ENCODE measurements around the gene IFNK.

IFNK gene

DNA sequence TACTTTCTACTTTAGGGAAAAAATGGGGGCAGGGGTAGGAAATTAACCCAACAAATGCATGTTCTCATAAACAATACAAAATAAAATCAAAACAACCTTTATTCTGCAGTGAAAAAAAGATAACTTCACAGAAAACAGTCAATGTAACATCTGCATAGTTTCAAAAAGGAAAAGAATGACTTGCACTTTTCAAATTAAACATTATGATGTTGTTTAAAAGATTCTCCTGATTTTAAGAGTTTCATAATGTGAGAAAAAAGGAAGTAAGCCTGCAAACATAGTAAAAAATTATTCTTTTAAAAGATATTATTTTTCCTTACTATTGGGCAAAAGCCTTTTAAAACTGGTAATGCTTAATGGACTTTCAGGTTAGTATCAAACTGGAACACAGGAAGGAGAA lies 41.6 kb downstream of the IFNK start:
- Mint-ChIP-seq H3K9me3 (no peaks in the 10 kb centered on the region), H3K27ac (no peak overlapping the region), H3K4me3 (no peak overlapping the region)

DNA sequence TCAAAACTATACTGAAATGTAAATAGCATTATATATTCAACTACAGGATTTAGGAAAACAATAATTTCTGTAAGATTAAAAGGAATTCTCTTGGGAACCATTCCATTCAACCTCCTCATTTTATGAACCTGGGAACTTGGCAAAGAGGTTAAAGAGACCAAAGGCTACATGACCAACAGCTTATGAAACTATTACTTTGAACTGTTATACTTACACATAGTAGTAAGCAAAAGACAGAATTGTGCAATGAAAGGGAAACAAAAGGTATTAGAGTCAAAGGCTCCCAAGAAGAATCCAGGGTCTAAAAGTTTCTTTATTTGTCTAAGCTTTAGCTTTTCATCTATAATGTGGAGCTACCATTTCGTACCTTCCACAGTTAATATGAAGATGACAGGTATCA lies 42.0 kb downstream of the IFNK start:
- Mint-ChIP-seq H3K4me1 (ENCODE audit: low read depth) (peaks cover 18% of the 10 kb centered on the region), H3K9me3 (no peaks in the 10 kb centered on the region), H3K36me3 (ENCODE audit: low read depth) (peaks cover 24% of the 10 kb centered on the region), H3K27me3 (ENCODE audit: low read depth) (no peaks in the 10 kb centered on the region), H3K4me3 (no peak overlapping the region), H3K27ac (no peak overlapping the region)

More for the DNA sequence above, 41.6 kb downstream of the IFNK start:
- Mint-ChIP-seq H3K27me3 (ENCODE audit: low read depth) (no peaks in the 10 kb centered on the region), H3K36me3 (ENCODE audit: low read depth) (peaks cover 24% of the 10 kb centered on the region), H3K4me1 (ENCODE audit: low read depth) (peaks cover 18% of the 10 kb centered on the region)

DNA sequence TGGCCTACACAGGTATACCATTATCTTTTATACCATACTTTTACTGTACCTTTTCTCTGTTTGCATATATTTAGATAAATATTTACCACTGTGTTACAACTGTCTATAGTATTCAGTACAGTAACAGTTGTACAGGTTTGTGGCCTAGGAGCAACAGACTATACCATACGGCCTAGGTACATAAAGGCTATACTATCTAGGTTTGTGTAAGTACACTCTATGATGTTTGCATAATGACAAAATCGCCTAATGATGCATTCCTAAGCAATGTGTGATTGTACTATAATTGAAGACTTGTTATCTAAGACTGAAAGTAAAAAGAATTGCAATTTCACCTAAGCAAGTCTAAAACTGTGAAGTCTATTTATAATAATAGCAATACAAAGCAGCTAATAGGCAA lies 45.3 kb downstream of the IFNK start:
- Mint-ChIP-seq H3K4me1 (ENCODE audit: low read depth) (peaks cover 22% of the 10 kb centered on the region), H3K27ac (no peak overlapping the region), H3K27me3 (ENCODE audit: low read depth) (peaks cover 5% of the 10 kb centered on the region), H3K9me3 (no peaks in the 10 kb centered on the region), H3K4me3 (no peak overlapping the region), H3K36me3 (ENCODE audit: low read depth) (peaks cover 19% of the 10 kb centered on the region)

DNA sequence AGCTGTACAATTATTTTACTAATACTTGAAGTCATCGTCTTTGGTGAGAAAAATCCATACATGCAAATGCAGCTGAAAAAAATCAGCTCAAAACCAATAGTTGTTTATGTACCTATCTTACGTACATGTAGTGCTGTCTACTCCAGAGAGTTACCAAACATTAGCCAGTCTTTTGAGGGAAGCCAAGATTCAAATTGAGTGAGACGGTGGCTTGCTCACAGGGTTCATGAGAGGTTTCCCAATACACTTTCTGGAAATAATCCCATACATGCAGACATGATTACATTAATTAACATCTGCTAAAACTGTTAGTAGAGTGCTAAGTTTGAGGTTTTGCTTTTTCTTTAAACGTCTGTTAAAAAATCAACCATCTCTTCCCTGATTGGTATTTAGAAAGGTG lies 46.9 kb downstream of the IFNK start:
- H3K9me3 Mint-ChIP-seq = no peaks in the 10 kb centered on the region
- H3K27me3 Mint-ChIP-seq (ENCODE audit: low read depth) = peaks cover 5% of the 10 kb centered on the region
- peaks cover 13% of the 10 kb centered on the region for H3K36me3 Mint-ChIP-seq (ENCODE audit: low read depth)
- peaks cover 16% of the 10 kb centered on the region for H3K4me1 Mint-ChIP-seq (ENCODE audit: low read depth)
- H3K27ac Mint-ChIP-seq = no peak overlapping the region
- no peak overlapping the region for H3K4me3 Mint-ChIP-seq

DNA sequence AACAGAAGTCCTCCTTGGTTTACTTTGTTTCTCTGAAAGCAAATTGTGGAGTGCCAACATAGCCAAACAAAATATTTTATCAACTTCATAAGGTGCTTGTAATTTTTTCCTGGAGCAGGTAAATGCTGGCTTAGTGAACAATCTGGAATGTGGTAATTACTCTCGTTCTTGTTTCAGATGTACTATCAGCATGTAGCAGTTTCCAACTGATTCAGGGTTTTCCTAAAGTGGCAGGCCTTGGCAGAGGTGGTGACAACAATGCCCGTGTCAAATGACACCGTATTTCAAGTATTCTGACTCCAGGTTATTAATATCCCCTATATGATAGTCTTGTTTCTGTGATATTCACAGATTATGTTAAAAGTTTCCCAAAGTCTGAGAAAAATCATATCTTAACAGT lies 48.0 kb downstream of the IFNK start:
- peaks cover 7% of the 10 kb centered on the region for H3K36me3 Mint-ChIP-seq (ENCODE audit: low read depth)
- peak overlapping the region; percentile 97 for H3K27ac Mint-ChIP-seq
- peak overlapping the region; percentile 89 for H3K4me3 Mint-ChIP-seq
- H3K4me1 Mint-ChIP-seq (ENCODE audit: low read depth) = peaks cover 16% of the 10 kb centered on the region
- peaks cover 5% of the 10 kb centered on the region for H3K27me3 Mint-ChIP-seq (ENCODE audit: low read depth)
- H3K9me3 Mint-ChIP-seq = no peaks in the 10 kb centered on the region

DNA sequence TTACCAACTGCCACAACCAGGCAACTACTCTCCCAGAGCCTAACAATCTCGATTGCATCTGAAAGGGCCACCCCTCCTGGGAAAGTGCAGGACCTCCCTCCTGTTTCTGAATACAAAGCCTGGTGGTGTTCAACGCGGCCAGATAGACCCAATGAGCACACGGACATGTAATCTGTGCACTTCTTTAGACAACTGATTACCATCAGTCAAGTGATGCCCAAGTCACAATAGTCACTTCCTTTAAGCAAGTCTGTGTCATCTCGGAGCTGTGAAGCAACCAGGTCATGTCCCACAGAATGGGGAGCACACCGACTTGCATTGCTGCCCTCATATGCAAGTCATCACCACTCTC lies 48.5 kb downstream of the IFNK start:
- Mint-ChIP-seq H3K4me1 (ENCODE audit: low read depth) (peaks cover 16% of the 10 kb centered on the region), H3K27me3 (ENCODE audit: low read depth) (peaks cover 5% of the 10 kb centered on the region), H3K4me3 (peak overlapping the region; percentile 89), H3K9me3 (no peaks in the 10 kb centered on the region), H3K36me3 (ENCODE audit: low read depth) (peaks cover 2% of the 10 kb centered on the region), H3K27ac (peak overlapping the region; percentile 97)

DNA sequence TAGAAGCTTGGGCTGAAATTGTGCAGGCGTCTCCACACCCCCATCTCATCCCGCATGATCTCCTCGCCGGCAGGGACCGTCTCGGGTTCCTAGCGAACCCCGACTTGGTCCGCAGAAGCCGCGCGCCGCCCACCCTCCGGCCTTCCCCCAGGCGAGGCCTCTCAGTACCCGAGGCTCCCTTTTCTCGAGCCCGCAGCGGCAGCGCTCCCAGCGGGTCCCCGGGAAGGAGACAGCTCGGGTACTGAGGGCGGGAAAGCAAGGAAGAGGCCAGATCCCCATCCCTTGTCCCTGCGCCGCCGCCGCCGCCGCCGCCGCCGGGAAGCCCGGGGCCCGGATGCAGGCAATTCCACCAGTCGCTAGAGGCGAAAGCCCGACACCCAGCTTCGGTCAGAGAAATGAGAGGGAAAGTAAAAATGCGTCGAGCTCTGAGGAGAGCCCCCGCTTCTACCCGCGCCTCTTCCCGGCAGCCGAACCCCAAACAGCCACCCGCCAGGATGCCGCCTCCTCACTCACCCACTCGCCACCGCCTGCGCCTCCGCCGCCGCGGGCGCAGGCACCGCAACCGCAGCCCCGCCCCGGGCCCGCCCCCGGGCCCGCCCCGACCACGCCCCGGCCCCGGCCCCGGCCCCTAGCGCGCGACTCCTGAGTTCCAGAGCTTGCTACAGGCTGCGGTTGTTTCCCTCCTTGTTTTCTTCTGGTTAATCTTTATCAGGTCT lies 49.0 kb downstream of the IFNK start, which contains the start of gene C9orf72:
Gene C9orf72, minus strand, starts transcription at position 564 of the 716 bp plus-strand sequence. CDS start 6,361 bp downstream, outside the sequence.
- H3K9me3 Mint-ChIP-seq = peaks cover 2% of the 10 kb centered on the region
- H3K27ac Mint-ChIP-seq = peak within 1 kb of the TSS; percentile 99
- H3K4me3 Mint-ChIP-seq = peak within 1 kb of the TSS; percentile 94
- peaks cover 16% of the 10 kb centered on the region for H3K4me1 Mint-ChIP-seq (ENCODE audit: low read depth)
- H3K27me3 Mint-ChIP-seq (ENCODE audit: low read depth) = peaks cover 5% of the 10 kb centered on the region
- H3K36me3 Mint-ChIP-seq (ENCODE audit: low read depth) = peaks cover 2% of the 10 kb centered on the region

DNA sequence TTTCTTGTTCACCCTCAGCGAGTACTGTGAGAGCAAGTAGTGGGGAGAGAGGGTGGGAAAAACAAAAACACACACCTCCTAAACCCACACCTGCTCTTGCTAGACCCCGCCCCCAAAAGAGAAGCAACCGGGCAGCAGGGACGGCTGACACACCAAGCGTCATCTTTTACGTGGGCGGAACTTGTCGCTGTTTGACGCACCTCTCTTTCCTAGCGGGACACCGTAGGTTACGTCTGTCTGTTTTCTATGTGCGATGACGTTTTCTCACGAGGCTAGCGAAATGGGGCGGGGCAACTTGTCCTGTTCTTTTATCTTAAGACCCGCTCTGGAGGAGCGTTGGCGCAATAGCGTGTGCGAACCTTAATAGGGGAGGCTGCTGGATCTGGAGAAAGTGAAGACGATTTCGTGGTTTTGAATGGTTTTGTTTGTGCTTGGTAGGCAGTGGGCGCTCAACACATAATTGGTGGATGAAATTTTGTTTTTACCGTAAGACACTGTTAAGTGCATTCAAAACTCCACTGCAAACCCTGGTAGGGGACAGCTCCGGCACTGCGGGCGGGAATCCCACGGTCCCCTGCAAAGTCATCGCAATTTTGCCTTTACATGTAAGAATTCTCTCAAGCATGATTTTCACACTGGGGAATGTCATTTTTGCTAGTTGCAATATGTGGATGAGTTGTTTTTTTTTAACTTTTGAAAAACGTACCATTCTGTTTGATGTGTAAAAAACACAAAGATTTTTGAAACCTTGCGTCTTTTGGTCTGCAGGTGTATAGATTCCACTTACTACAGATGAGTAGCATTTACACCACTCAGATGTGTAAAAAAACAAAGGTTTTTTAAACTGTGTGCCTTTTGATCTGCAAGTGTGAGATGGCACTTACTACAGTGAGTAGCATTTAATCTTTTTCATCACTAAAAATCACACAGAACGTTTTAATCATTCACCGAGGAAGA lies 49.8 kb downstream of the IFNK start:
- Mint-ChIP-seq H3K4me3 (peak overlapping the region; percentile 94), H3K27me3 (ENCODE audit: low read depth) (peaks cover 5% of the 10 kb centered on the region), H3K36me3 (ENCODE audit: low read depth) (peaks cover 3% of the 10 kb centered on the region), H3K9me3 (peaks cover 8% of the 10 kb centered on the region), H3K4me1 (ENCODE audit: low read depth) (peaks cover 16% of the 10 kb centered on the region), H3K27ac (peak overlapping the region; percentile 99)
